HEK293 (cell line): ENCODE measurements around the gene CRIP2.
A peak's percentile ranks its signal among the peaks of the same experiment; 100 is the strongest.

Experiments
- BCL11A ChIP-seq: fragments of 450-650 bp; formaldehyde crosslinking; IDR thresholded peaks from 2 replicates; pipeline ENCODE4 v1.5.1; 2016; ENCODE audit warnings: low read depth, missing biosample characterization, missing genetic modification characterization
- GLIS1 ChIP-seq: fragments of 450-650 bp; formaldehyde crosslinking; IDR thresholded peaks from 2 replicates; pipeline ENCODE4 v1.5.1; 2016; ENCODE audit warnings: missing biosample characterization, missing genetic modification characterization
- GLIS2 ChIP-seq: fragments of 450-650 bp; formaldehyde crosslinking; IDR thresholded peaks from 2 replicates; pipeline ENCODE4 v1.5.1; 2016; ENCODE audit warnings: missing biosample characterization, missing genetic modification characterization
- IKZF3 ChIP-seq: fragments of 450-650 bp; IDR thresholded peaks from 2 replicates; pipeline ENCODE4 v1.5.0; 2018; ENCODE audit warnings: missing biosample characterization, mild to moderate bottlenecking, missing genetic modification characterization, moderate library complexity
- KLF1 ChIP-seq: fragments of 450-650 bp; formaldehyde crosslinking; IDR thresholded peaks from 2 replicates; pipeline ENCODE4 v1.5.1; 2016; ENCODE audit warnings: missing biosample characterization, missing genetic modification characterization
- KLF10 ChIP-seq: fragments of 450-650 bp; IDR thresholded peaks from 2 replicates; pipeline ENCODE4 v1.5.1; 2018; ENCODE audit warnings: missing biosample characterization, mild to moderate bottlenecking, missing genetic modification characterization
- KLF8 ChIP-seq: fragments of 450-650 bp; formaldehyde crosslinking; IDR thresholded peaks from 2 replicates; pipeline ENCODE4 v1.5.1; 2016; ENCODE audit warnings: missing biosample characterization, missing genetic modification characterization
- KLF9 ChIP-seq: fragments of 450-650 bp; formaldehyde crosslinking; IDR thresholded peaks from 2 replicates; pipeline ENCODE4 v1.5.1; 2016; ENCODE audit warnings: missing biosample characterization, missing genetic modification characterization, low read depth
- SALL2 ChIP-seq: fragments of 450-650 bp; formaldehyde crosslinking; IDR thresholded peaks from 2 replicates; pipeline ENCODE4 v1.5.0; 2017; ENCODE audit warnings: missing biosample characterization, mild to moderate bottlenecking, missing genetic modification characterization, borderline replicate concordance
- SCRT2 ChIP-seq: fragments of 450-650 bp; formaldehyde crosslinking; IDR thresholded peaks from 2 replicates; pipeline ENCODE4 v1.5.1; 2016; ENCODE audit warnings: missing biosample characterization, missing genetic modification characterization
- ZIC2 ChIP-seq: fragments of 450-650 bp; formaldehyde crosslinking; IDR thresholded peaks from 2 replicates; pipeline ENCODE4 v1.5.1; 2016; ENCODE audit warnings: missing biosample characterization, missing genetic modification characterization
- ZNF157 ChIP-seq: fragments of 450-650 bp; formaldehyde crosslinking; IDR thresholded peaks from 2 replicates; pipeline ENCODE4 v1.5.1; 2016; ENCODE audit warnings: missing biosample characterization, missing genetic modification characterization
- ZNF16 ChIP-seq: fragments of 450-650 bp; formaldehyde crosslinking; IDR thresholded peaks from 2 replicates; pipeline ENCODE4 v1.5.1; 2016; ENCODE audit warnings: low read depth, missing biosample characterization, missing genetic modification characterization
- ZNF169 ChIP-seq: fragments of 450-650 bp; formaldehyde crosslinking; IDR thresholded peaks from 2 replicates; pipeline ENCODE4 v1.5.1; 2016; ENCODE audit warnings: missing biosample characterization, missing genetic modification characterization
- ZNF335 ChIP-seq: fragments of 450-650 bp; formaldehyde crosslinking; conservative IDR thresholded peaks from 2 replicates; pipeline ENCODE4 v1.5.1; 2016; ENCODE audit warnings: missing biosample characterization, missing genetic modification characterization
- ZNF423 ChIP-seq: fragments of 450-650 bp; formaldehyde crosslinking; IDR thresholded peaks from 2 replicates; pipeline ENCODE4 v1.5.1; 2016; ENCODE audit warnings: missing biosample characterization, missing genetic modification characterization
- TF ChIP-seq, protein P1 (sequence below): fragments of 450-650 bp; formaldehyde crosslinking; optimal IDR thresholded peaks from 2 replicates; pipeline ENCODE3; 2016; ENCODE audit warnings: missing biosample characterization, mild to moderate bottlenecking, missing genetic modification characterization
- TF ChIP-seq, protein P2 (sequence below): fragments of 450-650 bp; formaldehyde crosslinking; IDR thresholded peaks from 2 replicates; pipeline ENCODE4 v1.5.1; 2016; ENCODE audit warnings: missing biosample characterization, missing genetic modification characterization
- TF ChIP-seq, protein P3 (sequence below): fragments of 450-650 bp; formaldehyde crosslinking; IDR thresholded peaks from 2 replicates; pipeline ENCODE4 v1.5.1; 2016; ENCODE audit warnings: missing biosample characterization, missing genetic modification characterization
- TF ChIP-seq, protein P4 (sequence below): fragments of 450-650 bp; formaldehyde crosslinking; IDR thresholded peaks from 2 replicates; pipeline ENCODE4 v1.5.1; 2016; ENCODE audit warnings: missing biosample characterization, missing genetic modification characterization, low read depth
- TF ChIP-seq, protein P5 (sequence below): fragments of 450-650 bp; formaldehyde crosslinking; IDR thresholded peaks from 2 replicates; pipeline ENCODE4 v1.5.1; 2016; ENCODE audit warnings: missing biosample characterization, missing genetic modification characterization

The CRIP2 gene

DNA sequence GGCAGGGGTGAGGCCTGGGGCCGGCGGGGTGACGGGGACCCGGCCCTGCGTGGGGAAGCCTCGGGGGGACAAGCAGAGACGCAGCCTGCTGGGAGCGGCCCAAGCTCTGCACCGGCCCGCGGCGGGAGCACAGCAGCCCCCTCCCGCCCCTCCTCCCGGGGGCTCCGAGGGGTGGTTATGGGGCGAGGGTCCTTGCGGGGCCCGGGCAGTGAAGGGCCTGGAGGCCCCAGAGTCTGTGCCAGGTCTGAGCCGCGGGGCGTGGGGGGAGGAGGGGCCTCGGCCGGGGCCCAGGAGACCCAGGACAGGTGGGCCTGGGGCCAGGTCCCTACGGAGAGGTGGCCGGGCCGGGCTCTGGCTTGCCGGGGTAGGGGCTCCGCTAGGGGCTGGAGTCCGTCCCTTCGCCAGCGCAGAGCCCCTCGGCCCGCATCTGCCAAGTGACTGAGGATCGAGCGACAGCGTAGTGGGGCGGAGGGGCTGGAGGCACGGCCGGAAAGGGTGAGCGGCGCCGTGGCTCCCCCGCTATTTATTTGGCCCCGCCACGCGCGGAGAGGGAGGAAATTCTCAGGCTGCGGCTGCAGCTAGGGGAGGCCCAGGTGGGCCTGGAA is 52.3 kb downstream of the CRIP2 start (continued):
- TF ChIP-seq GLIS1 (no peak), SALL2 (no peak), ZNF169 (tag by site-specific recombination) (no peak), ZNF16 (tag by site-specific recombination) (no peak), ZNF157 (tag by site-specific recombination) (no peak), KLF9 (tag by site-specific recombination) (no peak), GLIS2 (tag by site-specific recombination) (peak; percentile 33; the same call in 1 of the 2 replicates), KLF10 (tag by site-specific recombination) (no peak), BCL11A (tag by site-specific recombination) (no peak), SCRT2 (tag by site-specific recombination) (no peak), KLF8 (tag by site-specific recombination) (peak; percentile 55; the same call in 1 of the 2 replicates), ZNF423 (tag by site-specific recombination) (no peak), ZIC2 (peak; percentile 14; the same call in 1 of the 2 replicates), KLF1 (tag by site-specific recombination) (0 out of 2 replicates have a peak, but pooled peaks have one; percentile 13), ZNF335 (tag by site-specific recombination) (peak; percentile 73), IKZF3 (tag by site-specific recombination) (no peak)
- TF ChIP-seq, protein P1, sequence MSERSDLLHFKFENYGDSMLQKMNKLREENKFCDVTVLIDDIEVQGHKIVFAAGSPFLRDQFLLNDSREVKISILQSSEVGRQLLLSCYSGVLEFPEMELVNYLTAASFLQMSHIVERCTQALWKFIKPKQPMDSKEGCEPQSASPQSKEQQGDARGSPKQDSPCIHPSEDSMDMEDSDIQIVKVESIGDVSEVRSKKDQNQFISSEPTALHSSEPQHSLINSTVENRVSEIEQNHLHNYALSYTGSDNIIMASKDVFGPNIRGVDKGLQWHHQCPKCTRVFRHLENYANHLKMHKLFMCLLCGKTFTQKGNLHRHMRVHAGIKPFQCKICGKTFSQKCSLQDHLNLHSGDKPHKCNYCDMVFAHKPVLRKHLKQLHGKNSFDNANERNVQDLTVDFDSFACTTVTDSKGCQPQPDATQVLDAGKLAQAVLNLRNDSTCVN = peak; percentile 29
- TF ChIP-seq, protein P2, sequence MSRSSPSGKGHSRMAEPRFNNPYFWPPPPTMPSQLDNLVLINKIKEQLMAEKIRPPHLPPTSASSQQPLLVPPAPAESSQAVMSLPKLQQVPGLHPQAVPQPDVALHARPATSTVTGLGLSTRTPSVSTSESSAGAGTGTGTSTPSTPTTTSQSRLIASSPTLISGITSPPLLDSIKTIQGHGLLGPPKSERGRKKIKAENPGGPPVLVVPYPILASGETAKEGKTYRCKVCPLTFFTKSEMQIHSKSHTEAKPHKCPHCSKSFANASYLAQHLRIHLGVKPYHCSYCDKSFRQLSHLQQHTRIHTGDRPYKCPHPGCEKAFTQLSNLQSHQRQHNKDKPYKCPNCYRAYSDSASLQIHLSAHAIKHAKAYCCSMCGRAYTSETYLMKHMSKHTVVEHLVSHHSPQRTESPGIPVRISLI (tag by site-specific recombination) = no peak
- TF ChIP-seq, protein P3, sequence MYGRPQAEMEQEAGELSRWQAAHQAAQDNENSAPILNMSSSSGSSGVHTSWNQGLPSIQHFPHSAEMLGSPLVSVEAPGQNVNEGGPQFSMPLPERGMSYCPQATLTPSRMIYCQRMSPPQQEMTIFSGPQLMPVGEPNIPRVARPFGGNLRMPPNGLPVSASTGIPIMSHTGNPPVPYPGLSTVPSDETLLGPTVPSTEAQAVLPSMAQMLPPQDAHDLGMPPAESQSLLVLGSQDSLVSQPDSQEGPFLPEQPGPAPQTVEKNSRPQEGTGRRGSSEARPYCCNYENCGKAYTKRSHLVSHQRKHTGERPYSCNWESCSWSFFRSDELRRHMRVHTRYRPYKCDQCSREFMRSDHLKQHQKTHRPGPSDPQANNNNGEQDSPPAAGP (tag by site-specific recombination) = 0 out of 2 replicates have a peak, but pooled peaks have one; percentile 36
- TF ChIP-seq, protein P4, sequence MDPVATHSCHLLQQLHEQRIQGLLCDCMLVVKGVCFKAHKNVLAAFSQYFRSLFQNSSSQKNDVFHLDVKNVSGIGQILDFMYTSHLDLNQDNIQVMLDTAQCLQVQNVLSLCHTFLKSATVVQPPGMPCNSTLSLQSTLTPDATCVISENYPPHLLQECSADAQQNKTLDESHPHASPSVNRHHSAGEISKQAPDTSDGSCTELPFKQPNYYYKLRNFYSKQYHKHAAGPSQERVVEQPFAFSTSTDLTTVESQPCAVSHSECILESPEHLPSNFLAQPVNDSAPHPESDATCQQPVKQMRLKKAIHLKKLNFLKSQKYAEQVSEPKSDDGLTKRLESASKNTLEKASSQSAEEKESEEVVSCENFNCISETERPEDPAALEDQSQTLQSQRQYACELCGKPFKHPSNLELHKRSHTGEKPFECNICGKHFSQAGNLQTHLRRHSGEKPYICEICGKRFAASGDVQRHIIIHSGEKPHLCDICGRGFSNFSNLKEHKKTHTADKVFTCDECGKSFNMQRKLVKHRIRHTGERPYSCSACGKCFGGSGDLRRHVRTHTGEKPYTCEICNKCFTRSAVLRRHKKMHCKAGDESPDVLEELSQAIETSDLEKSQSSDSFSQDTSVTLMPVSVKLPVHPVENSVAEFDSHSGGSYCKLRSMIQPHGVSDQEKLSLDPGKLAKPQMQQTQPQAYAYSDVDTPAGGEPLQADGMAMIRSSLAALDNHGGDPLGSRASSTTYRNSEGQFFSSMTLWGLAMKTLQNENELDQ (tag by site-specific recombination) = no peak
- TF ChIP-seq, protein P5, sequence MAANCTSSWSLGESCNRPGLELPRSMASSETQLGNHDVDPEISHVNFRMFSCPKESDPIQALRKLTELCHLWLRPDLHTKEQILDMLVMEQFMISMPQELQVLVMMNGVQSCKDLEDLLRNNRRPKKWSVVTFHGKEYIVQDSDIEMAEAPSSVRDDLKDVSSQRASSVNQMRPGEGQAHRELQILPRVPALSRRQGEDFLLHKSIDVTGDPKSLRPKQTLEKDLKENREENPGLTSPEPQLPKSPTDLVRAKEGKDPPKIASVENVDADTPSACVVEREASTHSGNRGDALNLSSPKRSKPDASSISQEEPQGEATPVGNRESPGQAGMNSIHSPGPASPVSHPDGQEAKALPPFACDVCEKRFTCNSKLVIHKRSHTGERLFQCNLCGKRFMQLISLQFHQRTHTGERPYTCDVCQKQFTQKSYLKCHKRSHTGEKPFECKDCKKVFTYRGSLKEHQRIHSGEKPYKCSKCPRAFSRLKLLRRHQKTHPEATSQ (tag by site-specific recombination) = no peak
- TF ChIP-seq, all 188 proteins: peak for 12
